CD4-positive, alpha-beta T cell treated with Interleukin-6 at 100 ng/mL for 8 hours (primary cell): Measurements from ENCODE around the gene CEMIP.

Source experiments
- DNase-seq: peaks from one replicate; pipeline ENCODE4 v3.0.0-alpha.2; 2020; ENCODE audit warnings: mixed read lengths, low spot score

CEMIP gene

GRCh38 chr15:80822676-80823075 is 43.5 kb downstream of the CEMIP start:
- DNase-seq, result no peak

GRCh38 chr15:80823120-80823519 is 44.0 kb downstream of the CEMIP start:
- no peak for DNase-seq

GRCh38 chr15:80823995-80824394 is 44.8 kb downstream of the CEMIP start:
- DNase-seq, result no peak

GRCh38 chr15:80825361-80826030 is 46.3 kb downstream of the CEMIP start:
- no peak for DNase-seq

GRCh38 chr15:80828796-80829195 is 49.6 kb downstream of the CEMIP start:
- DNase-seq, result no peak

- no peak for DNase-seq
Observed at GRCh38 chr15:80830677-80831076, 51.5 kb downstream of the CEMIP start.

- no peak for DNase-seq
Observed at GRCh38 chr15:80831192-80831591, 52.0 kb downstream of the CEMIP start.

- DNase-seq, result no peak
Observed at GRCh38 chr15:80831606-80832224, 52.5 kb downstream of the CEMIP start.

GRCh38 chr15:80832686-80833085 is 53.5 kb downstream of the CEMIP start:
- no peak for DNase-seq

GRCh38 chr15:80834402-80834801 is 55.2 kb downstream of the CEMIP start:
- DNase-seq, result no peak

GRCh38 chr15:80834906-80835305 is 55.7 kb downstream of the CEMIP start:
- DNase-seq, result no peak

GRCh38 chr15:80835336-80835735 is 56.2 kb downstream of the CEMIP start:
- DNase-seq, result no peak

GRCh38 chr15:80836223-80836622 is 57.1 kb downstream of the CEMIP start:
- DNase-seq, result no peak

- no peak for DNase-seq
Observed at GRCh38 chr15:80837006-80837405, 57.8 kb downstream of the CEMIP start.

- no peak for DNase-seq
Observed at GRCh38 chr15:80838012-80838411, 58.8 kb downstream of the CEMIP start.

GRCh38 chr15:80838666-80839065 is 59.5 kb downstream of the CEMIP start:
- DNase-seq, result no peak

GRCh38 chr15:80839764-80840130 is 60.6 kb downstream of the CEMIP start:
- no peak for DNase-seq

- DNase-seq, result no peak
Observed at GRCh38 chr15:80840182-80841130, 61.3 kb downstream of the CEMIP start.

GRCh38 chr15:80841541-80841940 is 62.4 kb downstream of the CEMIP start:
- no peak for DNase-seq

GRCh38 chr15:80844011-80844732 is 65.0 kb downstream of the CEMIP start:
- DNase-seq, result no peak

GRCh38 chr15:80846031-80846815 is 67.1 kb downstream of the CEMIP start:
- no peak for DNase-seq
